ENCODE measurements around the gene LRRC27.

DNA sequence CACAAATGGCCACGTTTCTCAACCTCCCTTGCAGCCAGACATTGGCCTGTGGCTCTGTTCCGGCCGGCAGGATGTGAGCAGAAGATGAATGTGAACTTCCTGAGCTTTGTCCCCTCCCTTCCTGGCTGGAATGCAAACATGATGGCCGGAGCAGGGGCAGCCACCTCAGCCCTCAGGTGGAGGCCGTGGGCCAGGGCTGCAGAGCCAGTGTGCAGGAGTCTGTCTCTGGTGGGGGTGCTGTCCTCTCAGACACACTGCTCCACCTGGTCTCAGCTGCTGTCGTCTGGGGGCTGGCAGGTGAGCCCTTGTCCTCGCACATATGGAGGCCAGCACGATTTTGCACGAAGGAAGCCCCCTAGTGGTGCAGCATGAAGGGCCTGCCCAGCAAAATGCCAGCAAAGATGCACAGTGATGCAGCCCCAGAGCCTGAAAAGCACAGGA, 39.7 kb downstream of the LRRC27 start:
- TF ChIP-seq, protein P1, sequence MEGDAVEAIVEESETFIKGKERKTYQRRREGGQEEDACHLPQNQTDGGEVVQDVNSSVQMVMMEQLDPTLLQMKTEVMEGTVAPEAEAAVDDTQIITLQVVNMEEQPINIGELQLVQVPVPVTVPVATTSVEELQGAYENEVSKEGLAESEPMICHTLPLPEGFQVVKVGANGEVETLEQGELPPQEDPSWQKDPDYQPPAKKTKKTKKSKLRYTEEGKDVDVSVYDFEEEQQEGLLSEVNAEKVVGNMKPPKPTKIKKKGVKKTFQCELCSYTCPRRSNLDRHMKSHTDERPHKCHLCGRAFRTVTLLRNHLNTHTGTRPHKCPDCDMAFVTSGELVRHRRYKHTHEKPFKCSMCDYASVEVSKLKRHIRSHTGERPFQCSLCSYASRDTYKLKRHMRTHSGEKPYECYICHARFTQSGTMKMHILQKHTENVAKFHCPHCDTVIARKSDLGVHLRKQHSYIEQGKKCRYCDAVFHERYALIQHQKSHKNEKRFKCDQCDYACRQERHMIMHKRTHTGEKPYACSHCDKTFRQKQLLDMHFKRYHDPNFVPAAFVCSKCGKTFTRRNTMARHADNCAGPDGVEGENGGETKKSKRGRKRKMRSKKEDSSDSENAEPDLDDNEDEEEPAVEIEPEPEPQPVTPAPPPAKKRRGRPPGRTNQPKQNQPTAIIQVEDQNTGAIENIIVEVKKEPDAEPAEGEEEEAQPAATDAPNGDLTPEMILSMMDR (conservative IDR thresholded peaks at IDR 0.05; ENCODE audit: low read length): peak; percentile 72
- no peak for TF ChIP-seq EZH2phosphoT487 (IDR thresholded peaks at IDR 0.05; ENCODE audit: borderline replicate concordance, low read depth, low read length)
